Activated T-cell treated with anti-CD3 and anti-CD28 coated beads for 1 hour (primary cell): ENCODE measurements around the gene MTPN.
A peak's percentile ranks its signal among the peaks of the same experiment; 100 is the strongest.

Experiments used
- DNase-seq: peaks from one replicate; pipeline ENCODE4 v3.0.0-alpha.2; 2020; ENCODE audit warnings: low read depth

MTPN gene

GRCh38 chr7:135981958-135982646, 4.9 kb upstream of the MTPN start:
- DNase-seq, result no peak

GRCh38 chr7:135980665-135981180, 3.6 kb upstream of the MTPN start:
- peak; percentile 17 for DNase-seq

- no peak for DNase-seq
Observed at GRCh38 chr7:135980012-135980551, 2.9 kb upstream of the MTPN start.

- DNase-seq, result no peak
Observed at GRCh38 chr7:135979471-135980011, 2.4 kb upstream of the MTPN start.

- no peak for DNase-seq
Observed at GRCh38 chr7:135978624-135979023, 1.5 kb upstream of the MTPN start.

GRCh38 chr7:135977742-135978066, 545 bp upstream of the MTPN start:
- no peak for DNase-seq

GRCh38 chr7:135976312-135977006, 700 bp downstream of the MTPN start:
- peak; percentile 7 for DNase-seq

GRCh38 chr7:135975166-135975565, 2.0 kb downstream of the MTPN start:
- no peak for DNase-seq

- no peak for DNase-seq
Observed at GRCh38 chr7:135974667-135975066, 2.5 kb downstream of the MTPN start.

GRCh38 chr7:135971366-135971725, 5.8 kb downstream of the MTPN start:
- no peak for DNase-seq

- no peak for DNase-seq
Observed at GRCh38 chr7:135970682-135971365, 6.3 kb downstream of the MTPN start.

GRCh38 chr7:135970045-135970444, 7.1 kb downstream of the MTPN start:
- DNase-seq, result no peak

- DNase-seq, result no peak
Observed at GRCh38 chr7:135966341-135967043, 10.7 kb downstream of the MTPN start.

GRCh38 chr7:135965602-135966001, 11.6 kb downstream of the MTPN start:
- no peak for DNase-seq

GRCh38 chr7:135964791-135965190, 12.4 kb downstream of the MTPN start:
- no peak for DNase-seq

- no peak for DNase-seq
Observed at GRCh38 chr7:135964274-135964673, 12.9 kb downstream of the MTPN start.

GRCh38 chr7:135962802-135963201, 14.4 kb downstream of the MTPN start:
- DNase-seq, result no peak

GRCh38 chr7:135960709-135961451, 16.3 kb downstream of the MTPN start:
- no peak for DNase-seq

GRCh38 chr7:135959646-135960363, 17.4 kb downstream of the MTPN start:
- no peak for DNase-seq

- no peak for DNase-seq
Observed at GRCh38 chr7:135958173-135958572, 19.0 kb downstream of the MTPN start.

GRCh38 chr7:135957627-135958026, 19.5 kb downstream of the MTPN start:
- no peak for DNase-seq
